Epithelial cell of esophagus (primary cell): ENCODE measurements around the gene ANKRD44.

Experiments
- DNase-seq: peaks from one replicate; pipeline ENCODE4 v3.0.0; 2010; ENCODE audit warnings: low read depth
- H3K4me3 ChIP-seq: 2 replicates; pipeline ENCODE4 v1.5.1; 2011; ENCODE audit warnings: mild to moderate bottlenecking, low read length, control low read depth
- TF ChIP-seq, protein P1 (sequence below): IDR thresholded peaks from 2 replicates; pipeline ENCODE4 v1.5.1; 2011; ENCODE audit warnings: low read depth, mild to moderate bottlenecking, low read length, control low read depth, inconsistent platforms; ENCODE audit not compliant: insufficient read depth; ENCODE audit errors: missing control alignments

ANKRD44 gene

DNA sequence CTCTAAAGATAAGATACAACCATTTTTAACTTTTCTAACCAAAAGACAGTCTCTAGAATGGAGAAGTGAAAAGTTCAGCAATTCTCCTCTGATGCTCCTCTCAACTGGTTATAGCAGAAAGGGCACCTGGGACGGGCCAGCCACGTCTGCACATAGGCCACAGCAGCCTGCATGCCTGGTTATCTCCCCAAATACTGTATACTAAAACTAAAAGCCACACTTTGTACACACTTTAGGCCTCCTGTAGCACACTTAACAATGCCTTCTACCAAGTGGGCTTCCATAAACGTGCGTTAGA, 179.1 kb downstream of the ANKRD44 start:
- no peak overlapping the region for H3K4me3 ChIP-seq
- no peak for DNase-seq
- TF ChIP-seq, protein P1, sequence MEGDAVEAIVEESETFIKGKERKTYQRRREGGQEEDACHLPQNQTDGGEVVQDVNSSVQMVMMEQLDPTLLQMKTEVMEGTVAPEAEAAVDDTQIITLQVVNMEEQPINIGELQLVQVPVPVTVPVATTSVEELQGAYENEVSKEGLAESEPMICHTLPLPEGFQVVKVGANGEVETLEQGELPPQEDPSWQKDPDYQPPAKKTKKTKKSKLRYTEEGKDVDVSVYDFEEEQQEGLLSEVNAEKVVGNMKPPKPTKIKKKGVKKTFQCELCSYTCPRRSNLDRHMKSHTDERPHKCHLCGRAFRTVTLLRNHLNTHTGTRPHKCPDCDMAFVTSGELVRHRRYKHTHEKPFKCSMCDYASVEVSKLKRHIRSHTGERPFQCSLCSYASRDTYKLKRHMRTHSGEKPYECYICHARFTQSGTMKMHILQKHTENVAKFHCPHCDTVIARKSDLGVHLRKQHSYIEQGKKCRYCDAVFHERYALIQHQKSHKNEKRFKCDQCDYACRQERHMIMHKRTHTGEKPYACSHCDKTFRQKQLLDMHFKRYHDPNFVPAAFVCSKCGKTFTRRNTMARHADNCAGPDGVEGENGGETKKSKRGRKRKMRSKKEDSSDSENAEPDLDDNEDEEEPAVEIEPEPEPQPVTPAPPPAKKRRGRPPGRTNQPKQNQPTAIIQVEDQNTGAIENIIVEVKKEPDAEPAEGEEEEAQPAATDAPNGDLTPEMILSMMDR = no peak

DNA sequence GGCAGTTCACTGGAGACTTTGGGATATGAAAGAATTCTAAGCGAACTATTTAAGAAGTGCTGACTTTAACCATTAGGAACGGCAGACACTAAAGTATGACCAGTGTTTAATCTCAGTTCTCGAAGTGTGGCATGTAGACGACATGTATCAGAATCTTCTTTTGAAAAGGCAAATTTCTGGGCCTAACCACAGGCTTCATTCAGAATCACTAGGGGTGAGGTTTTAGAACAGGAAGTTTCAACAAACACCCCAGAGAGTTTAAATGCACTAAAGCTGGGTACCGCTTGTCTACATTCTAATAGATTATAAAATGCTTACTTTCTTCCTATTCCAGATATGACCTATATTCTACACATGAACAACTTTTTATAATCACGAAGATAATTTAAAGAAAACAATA, 180.3 kb downstream of the ANKRD44 start:
- H3K4me3 ChIP-seq = no peak overlapping the region
- DNase-seq = no peak
- TF ChIP-seq, protein P1 = no peak

DNA sequence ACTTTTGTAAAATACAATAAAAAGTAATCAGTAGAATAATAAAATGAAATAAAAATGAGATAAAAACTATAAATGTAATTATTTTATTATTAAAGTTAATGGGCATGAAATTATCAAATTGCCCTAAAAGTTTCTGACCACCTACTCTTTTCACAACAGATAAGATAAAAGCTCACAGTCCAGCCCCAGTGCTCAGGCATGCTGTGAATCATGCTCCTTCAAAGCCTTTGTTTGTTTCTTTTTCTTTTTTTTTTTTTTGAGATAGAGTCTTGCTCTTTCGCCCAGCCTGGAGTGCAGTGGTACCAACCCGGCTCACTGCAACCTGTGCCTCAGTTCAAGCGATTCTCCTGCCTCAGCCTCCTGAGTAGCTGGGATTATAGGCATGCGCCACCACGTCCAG, 181.7 kb downstream of the ANKRD44 start:
- H3K4me3 ChIP-seq = no peak overlapping the region
- TF ChIP-seq, protein P1 = no peak
- no peak for DNase-seq

DNA sequence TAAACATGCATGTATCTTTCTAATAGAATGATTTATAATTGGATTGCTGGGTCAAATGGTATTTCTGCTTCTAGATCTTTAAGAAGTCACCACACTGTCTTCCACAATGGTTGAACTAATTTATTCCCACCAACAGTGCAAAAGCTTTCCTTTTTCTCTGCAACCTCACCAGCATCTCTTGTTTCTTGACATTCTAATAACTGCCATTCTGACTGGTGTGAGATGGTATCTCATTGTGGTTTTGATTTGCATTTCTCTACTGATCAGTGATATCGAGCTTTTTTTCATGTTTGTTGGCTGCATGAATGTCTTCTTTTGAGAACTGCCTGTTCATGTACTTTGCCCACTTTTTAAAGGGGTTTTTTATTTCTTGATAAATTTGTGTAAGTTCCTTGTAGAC, 182.5 kb downstream of the ANKRD44 start:
- TF ChIP-seq, protein P1 = no peak
- no peak for DNase-seq
- no peak overlapping the region for H3K4me3 ChIP-seq

DNA sequence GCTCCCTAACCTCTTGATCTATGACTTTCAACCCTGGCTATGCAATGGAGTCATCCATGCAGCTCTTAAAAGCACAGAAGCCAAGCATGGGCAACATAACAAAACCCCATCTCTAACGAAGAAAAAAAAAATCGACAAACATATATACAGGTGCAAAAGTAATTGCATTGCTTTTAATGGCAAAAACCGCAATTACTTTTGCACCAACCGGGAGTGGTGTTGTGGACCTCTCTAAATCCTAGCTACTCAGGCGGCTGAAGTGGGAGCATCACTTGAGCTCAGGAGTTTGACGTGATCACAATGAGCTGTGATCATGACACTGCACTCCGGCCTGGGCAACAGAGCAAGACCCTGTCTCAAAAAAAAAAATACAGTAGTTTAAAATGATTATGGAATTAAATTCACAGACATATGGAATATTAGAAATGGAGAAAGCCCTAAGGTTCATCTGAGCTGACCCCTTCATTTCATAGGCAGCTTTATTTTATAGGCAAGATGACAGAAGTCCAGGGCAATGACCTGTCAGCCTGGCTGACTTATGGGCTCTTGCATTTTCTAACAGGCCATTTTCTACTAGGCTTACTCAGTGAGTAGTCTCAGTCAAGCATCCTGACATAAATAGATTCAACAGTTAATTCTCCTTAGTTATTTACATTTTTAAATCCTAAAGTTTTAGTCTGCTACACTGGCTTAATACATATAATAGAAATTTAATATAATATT, 183.8 kb downstream of the ANKRD44 start:
- TF ChIP-seq, protein P1 = no peak
- no peak overlapping the region for H3K4me3 ChIP-seq
- DNase-seq = no peak

GRCh38 chr2:197124639-197125390, 185.8 kb downstream of the ANKRD44 start:
- TF ChIP-seq, protein P1 = no peak
- no peak for DNase-seq
- H3K4me3 ChIP-seq = no peak overlapping the region
